CD4-positive, alpha-beta memory T cell (primary cell): ENCODE results near the gene ERC1. TPM values are rescaled to one million over a fixed set of nuclear protein-coding genes. Genes with fewer than 3 reads are reported as not detected.

ENCODE experiments used
- CTCF ChIA-PET: fragments of 350-600 bp; sonication (Branson Sonifier 250); formaldehyde crosslinking; loops from one replicate; lab custom pipeline; 2021; ENCODE audit warnings: inconsistent platforms; ENCODE audit not compliant: partially characterized antibody; lab: Charles Lee
- POLR2A ChIA-PET: fragments of 350-600 bp; sonication (Branson Sonifier 250); formaldehyde crosslinking; loops from one replicate; lab custom pipeline; 2021; ENCODE audit not compliant: partially characterized antibody; lab: Charles Lee
- DNase-seq, 5 donors: peaks; one replicate each; pipeline versions ENCODE4 v3.0.0 to v3.0.0-alpha.2; 2020 to 2022; ENCODE audit warnings: mixed read lengths in 1 of 5
- H3K27ac ChIP-seq: one replicate; pipeline ENCODE4 v1.7.0; 2013; ENCODE audit warnings: low read depth, low read length
- H3K27me3 ChIP-seq: 2 replicates; pipeline ENCODE4 v1.7.0; 2013; ENCODE audit warnings: mild to moderate bottlenecking, low read length, moderate library complexity; ENCODE audit not compliant: insufficient read depth
- H3K36me3 ChIP-seq: 2 replicates; pipeline ENCODE4 v1.7.0; 2013; ENCODE audit warnings: mild to moderate bottlenecking, low read length, moderate library complexity; ENCODE audit not compliant: insufficient read depth
- H3K4me1 ChIP-seq: 2 replicates; pipeline ENCODE4 v1.7.0; 2013; ENCODE audit warnings: mild to moderate bottlenecking, low read length, moderate library complexity; ENCODE audit not compliant: insufficient read depth
- H3K4me3 ChIP-seq, 2 donors: one replicate each; pipeline ENCODE4 v1.7.0; 2013; ENCODE audit warnings: low read length in 2 of 2, mild to moderate bottlenecking in 1 of 2
- H3K9me3 ChIP-seq, 2 donors: one replicate each; pipeline ENCODE4 v1.7.0; 2013; ENCODE audit warnings: low read length in 2 of 2, control low read depth in 1 of 2; ENCODE audit not compliant: control insufficient read depth in 1 of 2
- H3K27ac Mint-ChIP-seq, 7 donors: one replicate each; pipeline ENCODE4 v1.8.0; 2020 to 2021; ENCODE audit warnings: mixed read lengths in 7 of 7, mild to moderate bottlenecking in 6 of 7, inconsistent platforms in 3 of 7, moderate library complexity in 3 of 7
- H3K27me3 Mint-ChIP-seq, 2 donors: one replicate each; pipeline ENCODE4 v1.8.0; 2020 to 2021; ENCODE audit warnings: mixed read lengths in 2 of 2
- H3K36me3 Mint-ChIP-seq, 2 donors: one replicate each; pipeline ENCODE4 v1.8.0; 2020 to 2021; ENCODE audit warnings: mixed read lengths in 2 of 2, inconsistent platforms in 1 of 2, mild to moderate bottlenecking in 1 of 2
- H3K4me1 Mint-ChIP-seq, 4 donors: one replicate each; pipeline ENCODE4 v1.8.0; 2020 to 2021; ENCODE audit warnings: mixed read lengths in 4 of 4, mild to moderate bottlenecking in 1 of 4
- H3K4me3 Mint-ChIP-seq, 8 donors: one replicate each; pipeline ENCODE4 v1.8.0; 2020 to 2021; ENCODE audit warnings: mixed read lengths in 8 of 8, mild to moderate bottlenecking in 7 of 8, moderate library complexity in 6 of 8, inconsistent platforms in 3 of 8
- H3K9me3 Mint-ChIP-seq, 8 donors: one replicate each; pipeline ENCODE4 v1.8.0; 2020 to 2021; ENCODE audit warnings: mixed read lengths in 8 of 8, mild to moderate bottlenecking in 5 of 8, inconsistent platforms in 3 of 8, moderate library complexity in 1 of 8
- intact Hi-C: fragments of 100-400 bp; cut with micrococcal nuclease; formaldehyde crosslinking; loops from one replicate; pipeline ENCODE4 v1.15.1; 2023
- polyA plus RNA-seq, 2 donors: library from polyadenylated mRNA; unstranded; fragments of 300-500 nt; fragmentation: Illumina TruSeq; gene quantifications; one replicate each; pipeline ENCODE4 v1.2.3, GENCODE V29; 2021
- total RNA-seq, 2 experiments: library from RNA; stranded (reverse); gene quantifications; one replicate each; pipeline ENCODE4 v1.2.3, GENCODE V29; 2021

ERC1 gene
- total and polyA plus RNA-seq, 4 experiments from 2014 or later: 4.0 to 41.7 (median 28.7) TPM

- Histone ChIP-seq H3K4me3 (peak within 1 kb of the TSS; percentile 70 to 98), H3K27ac (peak within 1 kb of the TSS; percentile 75), H3K27me3 (no peaks in the 10 kb centered on the region), H3K36me3 (no peaks in the 10 kb centered on the region), H3K9me3 (no peaks in the 10 kb centered on the region), H3K4me1 (peaks cover 22% of the 10 kb centered on the region)
- no peaks in the 10 kb centered on the region for H3K27me3 Mint-ChIP-seq
- H3K36me3 Mint-ChIP-seq: peaks cover 6 to 16% of the 10 kb centered on the region in 2 donors
- H3K4me3 Mint-ChIP-seq: peak within 1 kb of the TSS; percentile 92 to 97 (median 95)
- ChIA-PET POLR2A (interaction anchor here (0.7 to 2.4 kb wide), 25 partner anchors 11 to 644 kb away, joined by 3 to 32 read pairs (median 5); partner anchors contain the start of genes CCDC77, ERC1, KDM5A and WNK1), CTCF (interaction anchor here (0.6 to 3.5 kb wide), 25 partner anchors 9 to 633 kb away, joined by 3 to 26 read pairs (median 5); no protein-coding TSS in a partner anchor)
- H3K9me3 Mint-ChIP-seq: no peaks in the 10 kb centered on the region
- DNase-seq: peak; percentile 96 to 97 (median 96)
- intact Hi-C loops: loop anchor here (1.0 to 10.0 kb wide), 10 partner anchors 37 to 643 kb away; partner anchors contain the start of genes B4GALNT3, ERC1, FBXL14 and WNK1
- peaks cover 18 to 41% (median 28%) of the 10 kb centered on the region in 4 donors for H3K4me1 Mint-ChIP-seq
- peak within 1 kb of the TSS; percentile 93 to 96 (median 94) for H3K27ac Mint-ChIP-seq
These were observed 41.4 kb upstream of the ERC1 start, which contains the start of gene RAD52 for GRCh38 chr12:949453-950191. TSS of gene RAD52 (minus strand) at chr12:949694. CDS start at chr12:933058, 16,636 bp downstream.

DNA sequence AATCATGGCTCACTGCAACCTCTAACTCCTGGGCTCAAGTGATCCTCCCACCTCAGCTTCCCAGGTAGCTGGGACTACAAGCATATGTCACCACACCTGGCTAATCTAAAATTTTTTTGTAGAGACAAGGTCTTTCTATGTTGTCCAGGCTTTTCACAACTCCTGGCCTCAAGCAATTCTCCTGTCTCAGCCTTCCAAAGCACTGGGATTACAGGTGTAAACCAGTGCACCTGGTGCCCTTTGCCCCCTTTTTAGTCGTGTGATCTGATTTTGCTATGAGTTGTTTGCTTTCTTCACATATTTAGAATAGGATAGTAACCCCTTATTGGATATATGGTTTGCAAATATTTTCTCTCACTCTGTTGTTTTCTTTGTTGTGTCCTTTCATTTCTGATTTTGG lies 39.8 kb upstream of the ERC1 start:
- Mint-ChIP-seq H3K4me1 (peaks cover 12 to 31% (median 22%) of the 10 kb centered on the region in 4 donors), H3K9me3 (no peaks in the 10 kb centered on the region), H3K36me3 (peaks cover 0 to 10% of the 10 kb centered on the region in 2 donors), H3K27me3 (no peaks in the 10 kb centered on the region), H3K4me3 (peak overlapping the region in 5 of 8 donors; percentile 10 to 55 (median 34)), H3K27ac (peak overlapping the region in 4 of 7 donors; percentile 22 to 94 (median 52))
- no peaks in the 10 kb centered on the region for H3K27me3 ChIP-seq
- no peaks in the 10 kb centered on the region for H3K9me3 ChIP-seq
- DNase-seq: no peak
- H3K4me1 ChIP-seq: peaks cover 19% of the 10 kb centered on the region
- no peak overlapping the region for H3K27ac ChIP-seq
- H3K4me3 ChIP-seq: no peak overlapping the region
- intact Hi-C loops: no loop called here
- ChIA-PET POLR2A (interaction anchor here (0.6 kb wide), 1 partner anchor 110 kb away, joined by 4 read pairs; no protein-coding TSS in a partner anchor), CTCF (interaction anchor here (0.6 to 3.5 kb wide), 7 partner anchors 39 to 375 kb away, joined by 3 to 26 read pairs (median 4); no protein-coding TSS in a partner anchor)
- H3K36me3 ChIP-seq: no peaks in the 10 kb centered on the region

GRCh38 chr12:953776-954175 lies 37.2 kb upstream of the ERC1 start:
- H3K27ac ChIP-seq: no peak overlapping the region
- no peak overlapping the region for H3K4me3 Mint-ChIP-seq
- H3K9me3 ChIP-seq: no peaks in the 10 kb centered on the region
- ChIA-PET POLR2A (no interaction called here), CTCF (interaction anchor here (0.9 kb wide), 1 partner anchor 140 kb away, joined by 3 read pairs; no protein-coding TSS in a partner anchor)
- no peaks in the 10 kb centered on the region for H3K36me3 ChIP-seq
- peaks cover 3 to 12% (median 6%) of the 10 kb centered on the region in 4 donors for H3K4me1 Mint-ChIP-seq
- no peaks in the 10 kb centered on the region for H3K27me3 ChIP-seq
- no peak overlapping the region for H3K27ac Mint-ChIP-seq
- intact Hi-C loops: no loop called here
- DNase-seq: no peak
- no peaks in the 10 kb centered on the region for H3K9me3 Mint-ChIP-seq
- H3K4me3 ChIP-seq: no peak overlapping the region
- H3K4me1 ChIP-seq: peaks cover under 1% of the 10 kb centered on the region
- H3K27me3 Mint-ChIP-seq: no peaks in the 10 kb centered on the region
- peaks cover 0 to 9% of the 10 kb centered on the region in 2 donors for H3K36me3 Mint-ChIP-seq

GRCh38 chr12:954741-955140 lies 36.3 kb upstream of the ERC1 start:
- H3K9me3 ChIP-seq: no peaks in the 10 kb centered on the region
- H3K4me3 Mint-ChIP-seq: no peak overlapping the region
- no peaks in the 10 kb centered on the region for H3K9me3 Mint-ChIP-seq
- H3K27ac Mint-ChIP-seq: no peak overlapping the region
- H3K4me1 Mint-ChIP-seq: peaks cover 0 to 3% (median 1%) of the 10 kb centered on the region in 4 donors
- no peak for DNase-seq
- H3K36me3 ChIP-seq: no peaks in the 10 kb centered on the region
- H3K4me3 ChIP-seq: no peak overlapping the region
- no peak overlapping the region for H3K27ac ChIP-seq
- ChIA-PET CTCF (no interaction called here), POLR2A (no interaction called here)
- H3K4me1 ChIP-seq: no peaks in the 10 kb centered on the region
- no peaks in the 10 kb centered on the region for H3K27me3 Mint-ChIP-seq
- H3K27me3 ChIP-seq: no peaks in the 10 kb centered on the region
- intact Hi-C loops: no loop called here
- no peaks in the 10 kb centered on the region for H3K36me3 Mint-ChIP-seq

GRCh38 chr12:955939-956338 lies 35.1 kb upstream of the ERC1 start:
- H3K4me3 Mint-ChIP-seq: no peak overlapping the region
- POLR2A ChIA-PET: no interaction called here
- no peaks in the 10 kb centered on the region for H3K27me3 Mint-ChIP-seq
- Histone ChIP-seq H3K4me3 (no peak overlapping the region), H3K4me1 (no peaks in the 10 kb centered on the region), H3K27me3 (no peaks in the 10 kb centered on the region), H3K36me3 (no peaks in the 10 kb centered on the region), H3K27ac (no peak overlapping the region), H3K9me3 (no peaks in the 10 kb centered on the region)
- CTCF ChIA-PET: no interaction called here
- H3K36me3 Mint-ChIP-seq: no peaks in the 10 kb centered on the region
- intact Hi-C loops: no loop called here
- H3K4me1 Mint-ChIP-seq: no peaks in the 10 kb centered on the region
- no peak for DNase-seq
- H3K9me3 Mint-ChIP-seq: no peaks in the 10 kb centered on the region
- H3K27ac Mint-ChIP-seq: no peak overlapping the region

GRCh38 chr12:958588-959123 lies 32.4 kb upstream of the ERC1 start:
- H3K4me1 ChIP-seq: no peaks in the 10 kb centered on the region
- intact Hi-C loops: no loop called here
- no peaks in the 10 kb centered on the region for H3K9me3 ChIP-seq
- ChIA-PET POLR2A (no interaction called here), CTCF (interaction anchor here (0.6 kb wide), 1 partner anchor 627 kb away, joined by 3 read pairs; no protein-coding TSS in a partner anchor)
- H3K27ac Mint-ChIP-seq: no peak overlapping the region
- DNase-seq: no peak
- H3K27ac ChIP-seq: no peak overlapping the region
- H3K27me3 Mint-ChIP-seq: no peaks in the 10 kb centered on the region
- H3K4me3 ChIP-seq: no peak overlapping the region
- H3K4me1 Mint-ChIP-seq: no peaks in the 10 kb centered on the region
- H3K36me3 Mint-ChIP-seq: no peaks in the 10 kb centered on the region
- no peaks in the 10 kb centered on the region for H3K9me3 Mint-ChIP-seq
- H3K27me3 ChIP-seq: no peaks in the 10 kb centered on the region
- H3K4me3 Mint-ChIP-seq: no peak overlapping the region
- no peaks in the 10 kb centered on the region for H3K36me3 ChIP-seq

GRCh38 chr12:966724-967123 lies 24.3 kb upstream of the ERC1 start:
- Mint-ChIP-seq H3K27ac (no peak overlapping the region), H3K36me3 (no peaks in the 10 kb centered on the region)
- POLR2A ChIA-PET: no interaction called here

More at GRCh38 chr12:966724-967123, 24.3 kb upstream of the ERC1 start:
- Histone ChIP-seq H3K9me3 (no peaks in the 10 kb centered on the region), H3K4me1 (no peaks in the 10 kb centered on the region), H3K4me3 (no peak overlapping the region), H3K36me3 (no peaks in the 10 kb centered on the region), H3K27me3 (no peaks in the 10 kb centered on the region), H3K27ac (no peak overlapping the region)
- no peaks in the 10 kb centered on the region for H3K9me3 Mint-ChIP-seq
- intact Hi-C loops: no loop called here
- H3K4me3 Mint-ChIP-seq: no peak overlapping the region
- H3K4me1 Mint-ChIP-seq: no peaks in the 10 kb centered on the region
- no peak for DNase-seq
- no peaks in the 10 kb centered on the region for H3K27me3 Mint-ChIP-seq
- CTCF ChIA-PET: no interaction called here
